ENCODE measurements around the gene DHRSX.

DNA sequence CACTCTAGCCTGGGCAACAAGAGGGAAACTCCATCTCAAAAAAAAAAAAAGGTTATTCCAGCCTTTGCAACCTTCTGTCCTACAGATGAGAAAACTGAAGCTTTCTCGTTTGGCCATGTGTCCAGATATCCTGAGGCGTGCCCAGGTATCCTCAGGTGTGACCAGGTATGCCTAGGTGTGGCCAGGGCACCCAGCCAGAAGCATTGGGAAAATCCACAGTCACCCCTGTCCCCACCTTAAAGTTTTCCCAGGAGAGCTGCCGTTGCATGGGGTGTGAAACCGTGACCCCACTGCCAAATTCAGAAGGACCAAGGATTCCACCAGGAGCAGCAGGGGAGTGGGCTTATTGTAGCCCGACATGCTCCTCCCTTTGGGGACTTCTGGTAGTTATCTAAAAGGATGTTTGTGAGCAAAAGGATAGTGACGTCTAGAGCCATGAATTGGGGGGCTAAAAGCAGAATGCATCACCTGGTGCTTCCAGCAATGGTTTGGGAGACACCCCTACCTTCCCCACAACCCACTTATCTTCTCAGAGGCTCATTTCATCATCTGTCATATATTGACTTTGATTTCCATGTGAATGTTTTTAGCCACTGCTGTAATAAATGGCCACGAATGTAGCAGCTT is 4.0 kb upstream of the DHRSX start:
- TF ChIP-seq TCF12 (IDR thresholded peaks at IDR 0.05; ENCODE audit: low read depth, low read length) (no peak), PAX5 (IDR thresholded peaks at IDR 0.05; ENCODE audit: borderline replicate concordance, low read depth, low read length) (no peak), GABPA (IDR thresholded peaks at IDR 0.05; ENCODE audit: low read depth) (no peak), USF2 (IDR thresholded peaks at IDR 0.05; ENCODE audit: borderline replicate concordance, low read depth, low read length) (no peak), NFYB (IDR thresholded peaks at IDR 0.05; ENCODE audit: insufficient read depth, low read depth, low read length) (no peak), ATF7 (IDR thresholded peaks at IDR 0.05; ENCODE audit: low read depth) (no peak), CBX3 (IDR thresholded peaks at IDR 0.05; ENCODE audit: borderline replicate concordance, low read depth) (no peak), MAX (IDR thresholded peaks at IDR 0.05; ENCODE audit: low read depth, low read length) (no peak), EED (IDR thresholded peaks at IDR 0.05; ENCODE audit: low read depth) (no peak), ZBTB40 (IDR thresholded peaks at IDR 0.05; ENCODE audit: borderline replicate concordance) (no peak), SUZ12 (IDR thresholded peaks at IDR 0.05; ENCODE audit: unreplicated experiment) (no peak)
- TF ChIP-seq, protein P1, sequence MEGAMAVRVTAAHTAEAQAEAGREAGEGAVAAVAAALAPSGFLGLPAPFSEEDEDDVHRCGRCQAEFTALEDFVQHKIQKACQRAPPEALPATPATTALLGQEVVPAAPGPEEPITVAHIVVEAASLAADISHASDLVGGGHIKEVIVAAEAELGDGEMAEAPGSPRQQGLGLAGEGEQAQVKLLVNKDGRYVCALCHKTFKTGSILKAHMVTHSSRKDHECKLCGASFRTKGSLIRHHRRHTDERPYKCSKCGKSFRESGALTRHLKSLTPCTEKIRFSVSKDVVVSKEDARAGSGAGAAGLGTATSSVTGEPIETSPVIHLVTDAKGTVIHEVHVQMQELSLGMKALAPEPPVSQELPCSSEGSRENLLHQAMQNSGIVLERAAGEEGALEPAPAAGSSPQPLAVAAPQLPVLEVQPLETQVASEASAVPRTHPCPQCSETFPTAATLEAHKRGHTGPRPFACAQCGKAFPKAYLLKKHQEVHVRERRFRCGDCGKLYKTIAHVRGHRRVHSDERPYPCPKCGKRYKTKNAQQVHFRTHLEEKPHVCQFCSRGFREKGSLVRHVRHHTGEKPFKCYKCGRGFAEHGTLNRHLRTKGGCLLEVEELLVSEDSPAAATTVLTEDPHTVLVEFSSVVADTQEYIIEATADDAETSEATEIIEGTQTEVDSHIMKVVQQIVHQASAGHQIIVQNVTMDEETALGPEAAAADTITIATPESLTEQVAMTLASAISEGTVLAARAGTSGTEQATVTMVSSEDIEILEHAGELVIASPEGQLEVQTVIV (IDR thresholded peaks at IDR 0.05; ENCODE audit: borderline replicate concordance, partially characterized antibody), result no peak
- TF ChIP-seq, protein P2, sequence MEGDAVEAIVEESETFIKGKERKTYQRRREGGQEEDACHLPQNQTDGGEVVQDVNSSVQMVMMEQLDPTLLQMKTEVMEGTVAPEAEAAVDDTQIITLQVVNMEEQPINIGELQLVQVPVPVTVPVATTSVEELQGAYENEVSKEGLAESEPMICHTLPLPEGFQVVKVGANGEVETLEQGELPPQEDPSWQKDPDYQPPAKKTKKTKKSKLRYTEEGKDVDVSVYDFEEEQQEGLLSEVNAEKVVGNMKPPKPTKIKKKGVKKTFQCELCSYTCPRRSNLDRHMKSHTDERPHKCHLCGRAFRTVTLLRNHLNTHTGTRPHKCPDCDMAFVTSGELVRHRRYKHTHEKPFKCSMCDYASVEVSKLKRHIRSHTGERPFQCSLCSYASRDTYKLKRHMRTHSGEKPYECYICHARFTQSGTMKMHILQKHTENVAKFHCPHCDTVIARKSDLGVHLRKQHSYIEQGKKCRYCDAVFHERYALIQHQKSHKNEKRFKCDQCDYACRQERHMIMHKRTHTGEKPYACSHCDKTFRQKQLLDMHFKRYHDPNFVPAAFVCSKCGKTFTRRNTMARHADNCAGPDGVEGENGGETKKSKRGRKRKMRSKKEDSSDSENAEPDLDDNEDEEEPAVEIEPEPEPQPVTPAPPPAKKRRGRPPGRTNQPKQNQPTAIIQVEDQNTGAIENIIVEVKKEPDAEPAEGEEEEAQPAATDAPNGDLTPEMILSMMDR (IDR thresholded peaks at IDR 0.05 in 2 of 3, conservative IDR thresholded peaks at IDR 0.05 in 1 of 3; ENCODE audit: control insufficient read depth in 2 of 3, extremely low read depth in 1 of 3, insufficient read depth in 1 of 3, low read depth in 3 of 3, low read length in 3 of 3), result no peak
